ENCODE results near the gene CLMP. TPM values are rescaled to one million over a fixed set of nuclear protein-coding genes. Genes with fewer than 3 reads are reported as not detected.

CLMP gene
- total RNA-seq, 2 experiments from 2014 or later, result 0.09 TPM; not detected in 1

GRCh38 chr11:123056835-123057491 is 138.1 kb downstream of the CLMP start:
- ATAC-seq (no peak), DNase-seq (no peak)
- peak overlapping the region; percentile 97 for H3K4me3 Mint-ChIP-seq
- ChIA-PET POLR2A (interaction anchor here (0.7 to 10.8 kb wide), 12 partner anchors 9 to 397 kb away, joined by 3 to 178 read pairs (median 5); partner anchors contain the start of gene HSPA8), CTCF (interaction anchor here (0.8 to 6.0 kb wide), 7 partner anchors 12 to 222 kb away, joined by 3 to 50 read pairs (median 4); no protein-coding TSS in a partner anchor)
- H3K36me3 Mint-ChIP-seq (ENCODE audit: low read depth), result peaks cover 69% of the 10 kb centered on the region
- H3K27ac Mint-ChIP-seq, result peak overlapping the region; percentile 99
- peaks cover 39% of the 10 kb centered on the region for H3K4me1 Mint-ChIP-seq (ENCODE audit: low read depth)
- TF ChIP-seq, protein P1, sequence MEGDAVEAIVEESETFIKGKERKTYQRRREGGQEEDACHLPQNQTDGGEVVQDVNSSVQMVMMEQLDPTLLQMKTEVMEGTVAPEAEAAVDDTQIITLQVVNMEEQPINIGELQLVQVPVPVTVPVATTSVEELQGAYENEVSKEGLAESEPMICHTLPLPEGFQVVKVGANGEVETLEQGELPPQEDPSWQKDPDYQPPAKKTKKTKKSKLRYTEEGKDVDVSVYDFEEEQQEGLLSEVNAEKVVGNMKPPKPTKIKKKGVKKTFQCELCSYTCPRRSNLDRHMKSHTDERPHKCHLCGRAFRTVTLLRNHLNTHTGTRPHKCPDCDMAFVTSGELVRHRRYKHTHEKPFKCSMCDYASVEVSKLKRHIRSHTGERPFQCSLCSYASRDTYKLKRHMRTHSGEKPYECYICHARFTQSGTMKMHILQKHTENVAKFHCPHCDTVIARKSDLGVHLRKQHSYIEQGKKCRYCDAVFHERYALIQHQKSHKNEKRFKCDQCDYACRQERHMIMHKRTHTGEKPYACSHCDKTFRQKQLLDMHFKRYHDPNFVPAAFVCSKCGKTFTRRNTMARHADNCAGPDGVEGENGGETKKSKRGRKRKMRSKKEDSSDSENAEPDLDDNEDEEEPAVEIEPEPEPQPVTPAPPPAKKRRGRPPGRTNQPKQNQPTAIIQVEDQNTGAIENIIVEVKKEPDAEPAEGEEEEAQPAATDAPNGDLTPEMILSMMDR (IDR thresholded peaks at IDR 0.05), result no peak
- no peaks in the 10 kb centered on the region for H3K27me3 Mint-ChIP-seq
- H3K9me3 Mint-ChIP-seq, result no peaks in the 10 kb centered on the region
- intact Hi-C loops (cut with micrococcal nuclease), result loop anchor here (10.0 kb wide), 1 partner anchor 332 kb away; no protein-coding TSS in a partner anchor

- Mint-ChIP-seq H3K4me3 (peak overlapping the region; percentile 97), H3K4me1 (ENCODE audit: low read depth) (peaks cover 39% of the 10 kb centered on the region), H3K9me3 (no peaks in the 10 kb centered on the region), H3K27ac (peak overlapping the region; percentile 99), H3K36me3 (ENCODE audit: low read depth) (peaks cover 53% of the 10 kb centered on the region), H3K27me3 (no peaks in the 10 kb centered on the region)
- ChIA-PET CTCF (interaction anchor here (0.7 to 6.0 kb wide), 18 partner anchors 9 to 217 kb away, joined by 3 to 50 read pairs (median 6); partner anchors contain the start of gene CRTAM), POLR2A (interaction anchor here (0.6 to 10.8 kb wide), 20 partner anchors 10 to 402 kb away, joined by 3 to 178 read pairs (median 4); partner anchors contain the start of genes CRTAM and HSPA8)
- ATAC-seq (no peak), DNase-seq (no peak)
- TF ChIP-seq, protein P1 (IDR thresholded peaks at IDR 0.05), result no peak
- intact Hi-C loops (cut with micrococcal nuclease), result loop anchor here (10.0 kb wide), 1 partner anchor 331 kb away; no protein-coding TSS in a partner anchor
Measured at GRCh38 chr11:123055191-123055901, 139.7 kb downstream of the CLMP start.

GRCh38 chr11:123054301-123055065 is 140.6 kb downstream of the CLMP start:
- DNase-seq (peak; percentile 39), ATAC-seq (peak; percentile 73)
- TF ChIP-seq, protein P1 (IDR thresholded peaks at IDR 0.05), result peak; percentile 83
- no peaks in the 10 kb centered on the region for H3K9me3 Mint-ChIP-seq
- H3K36me3 Mint-ChIP-seq (ENCODE audit: low read depth), result peaks cover 44% of the 10 kb centered on the region
- ChIA-PET CTCF (interaction anchor here (0.6 to 6.0 kb wide), 37 partner anchors 9 to 475 kb away, joined by 3 to 50 read pairs (median 5); partner anchors contain the start of genes CRTAM and GRAMD1B), POLR2A (interaction anchor here (0.6 to 10.8 kb wide), 26 partner anchors 10 to 280 kb away, joined by 3 to 178 read pairs (median 4); partner anchors contain the start of gene HSPA8)
- peak overlapping the region; percentile 99 for H3K27ac Mint-ChIP-seq
- H3K27me3 Mint-ChIP-seq, result no peaks in the 10 kb centered on the region
- intact Hi-C loops (cut with micrococcal nuclease), result loop anchor here (10.0 kb wide), 1 partner anchor 330 kb away; no protein-coding TSS in a partner anchor
- peaks cover 39% of the 10 kb centered on the region for H3K4me1 Mint-ChIP-seq (ENCODE audit: low read depth)
- peak overlapping the region; percentile 12 for H3K4me3 Mint-ChIP-seq

DNA sequence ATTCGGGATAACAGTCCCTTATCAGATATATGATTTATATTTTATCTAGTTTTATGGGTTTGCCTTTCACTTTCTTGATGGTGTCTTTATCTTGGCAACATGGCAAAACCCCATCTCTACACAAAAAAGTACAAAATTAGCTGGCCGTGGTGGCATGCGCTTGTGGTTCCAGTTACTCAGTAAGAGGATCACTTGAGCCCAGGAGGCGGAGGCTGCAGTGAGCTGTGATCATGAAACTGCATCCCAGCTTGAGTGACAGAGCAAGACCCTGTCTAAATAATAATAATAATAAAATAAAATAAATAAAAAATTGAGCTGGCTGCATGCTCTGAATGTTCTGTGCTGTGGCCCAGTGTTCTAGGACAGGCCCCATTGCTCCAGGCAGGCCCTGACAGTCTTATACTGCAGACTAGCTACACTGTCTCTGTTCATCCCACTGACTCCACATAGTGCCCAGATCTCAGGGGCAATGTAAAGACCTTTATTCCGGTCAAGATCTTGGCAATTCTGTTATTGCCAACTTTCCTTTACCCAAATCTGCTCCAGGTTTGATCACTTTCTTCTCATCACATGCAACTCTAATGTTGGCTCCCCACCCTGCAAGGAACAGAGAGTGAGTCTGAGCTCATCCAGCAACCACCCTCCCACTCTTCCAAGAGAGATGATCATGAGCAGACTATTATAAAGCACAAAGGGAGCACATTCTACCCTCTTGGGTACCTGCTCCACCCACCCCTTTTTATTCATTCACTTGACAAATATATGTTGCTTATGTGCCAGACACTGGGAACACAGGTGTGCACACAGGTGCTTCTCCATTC is 141.9 kb downstream of the CLMP start:
- Mint-ChIP-seq H3K36me3 (ENCODE audit: low read depth) (peaks cover 31% of the 10 kb centered on the region), H3K9me3 (no peaks in the 10 kb centered on the region), H3K27ac (peak overlapping the region; percentile 35), H3K4me1 (ENCODE audit: low read depth) (peaks cover 30% of the 10 kb centered on the region), H3K4me3 (no peak overlapping the region), H3K27me3 (no peaks in the 10 kb centered on the region)
- intact Hi-C loops (cut with micrococcal nuclease), result loop anchor here (10.0 kb wide), 1 partner anchor 328 kb away; no protein-coding TSS in a partner anchor
- ATAC-seq (no peak), DNase-seq (peak; percentile 38)
- POLR2A ChIA-PET, result interaction anchor here (0.8 to 10.8 kb wide), 22 partner anchors 8 to 219 kb away, joined by 3 to 178 read pairs (median 4); partner anchors contain the start of gene HSPA8
- TF ChIP-seq, protein P1 (IDR thresholded peaks at IDR 0.05), result no peak
- CTCF ChIA-PET, result interaction anchor here (0.8 to 6.0 kb wide), 23 partner anchors 8 to 377 kb away, joined by 3 to 50 read pairs (median 6); partner anchors contain the start of gene GRAMD1B
